GM23338 (cell line): Measurements from ENCODE around the gene TUBA4B.

Experiments
- CREB1 ChIP-seq: fragments of 250-450 bp; sonication (Bioruptor Pico); IDR thresholded peaks from 2 replicates; pipeline ENCODE4 v1.5.0; 2020; ENCODE audit warnings: low read depth, mild to moderate bottlenecking, moderate library complexity
- EZH2 ChIP-seq: fragments of 200-600 bp; sonication (generic); IDR thresholded peaks from one replicate; pipeline ENCODE4 v1.8.0; 2017; ENCODE audit warnings: antibody characterized with exemption, mild to moderate bottlenecking, low read depth; ENCODE audit not compliant: unreplicated experiment
- EZH2phosphoT487 ChIP-seq: fragments of 200-600 bp; sonication (generic); IDR thresholded peaks from one replicate; pipeline ENCODE4 v1.8.1; 2018; ENCODE audit warnings: antibody characterized with exemption; ENCODE audit not compliant: unreplicated experiment
- JUNB ChIP-seq: IDR thresholded peaks from one replicate; pipeline ENCODE4 v1.6.1; 2016; ENCODE audit warnings: antibody characterized with exemption; ENCODE audit not compliant: unreplicated experiment
- NANOG ChIP-seq: IDR thresholded peaks from 2 replicates; pipeline ENCODE4 v1.6.1; 2016; ENCODE audit warnings: antibody characterized with exemption, borderline replicate concordance
- POLR2AphosphoS5 ChIP-seq: IDR thresholded peaks from 2 replicates; pipeline ENCODE4 v1.6.1; 2016; ENCODE audit warnings: antibody characterized with exemption, low read depth
- STAT1 ChIP-seq: IDR thresholded peaks from one replicate; pipeline ENCODE4 v1.6.1; 2016; ENCODE audit warnings: antibody characterized with exemption; ENCODE audit not compliant: unreplicated experiment
- ZNF114 ChIP-seq: fragments of 250-450 bp; sonication (Bioruptor Pico); IDR thresholded peaks from 2 replicates; pipeline ENCODE4 v1.5.0; 2020; ENCODE audit warnings: mild to moderate bottlenecking, moderate library complexity
- TF ChIP-seq, protein P1 (sequence below), 2 experiments: fragments of 200-600 bp in 1 of 2; sonication (generic) in 1 of 2; conservative IDR thresholded peaks; 2 replicates each; pipeline versions ENCODE4 v1.5.1 to v1.6.1; 2016 to 2017; ENCODE audit warnings: antibody characterized with exemption in 2 of 2, low read depth in 2 of 2, mild to moderate bottlenecking in 2 of 2, moderate library complexity in 1 of 2
- TF ChIP-seq, protein P2 (sequence below): IDR thresholded peaks from one replicate; pipeline ENCODE4 v1.6.1; 2018; ENCODE audit warnings: antibody characterized with exemption; ENCODE audit not compliant: unreplicated experiment
- TF ChIP-seq, protein P3 (sequence below): IDR thresholded peaks from 2 replicates; pipeline ENCODE4 v1.6.1; 2016; ENCODE audit warnings: antibody characterized with exemption

DNA sequence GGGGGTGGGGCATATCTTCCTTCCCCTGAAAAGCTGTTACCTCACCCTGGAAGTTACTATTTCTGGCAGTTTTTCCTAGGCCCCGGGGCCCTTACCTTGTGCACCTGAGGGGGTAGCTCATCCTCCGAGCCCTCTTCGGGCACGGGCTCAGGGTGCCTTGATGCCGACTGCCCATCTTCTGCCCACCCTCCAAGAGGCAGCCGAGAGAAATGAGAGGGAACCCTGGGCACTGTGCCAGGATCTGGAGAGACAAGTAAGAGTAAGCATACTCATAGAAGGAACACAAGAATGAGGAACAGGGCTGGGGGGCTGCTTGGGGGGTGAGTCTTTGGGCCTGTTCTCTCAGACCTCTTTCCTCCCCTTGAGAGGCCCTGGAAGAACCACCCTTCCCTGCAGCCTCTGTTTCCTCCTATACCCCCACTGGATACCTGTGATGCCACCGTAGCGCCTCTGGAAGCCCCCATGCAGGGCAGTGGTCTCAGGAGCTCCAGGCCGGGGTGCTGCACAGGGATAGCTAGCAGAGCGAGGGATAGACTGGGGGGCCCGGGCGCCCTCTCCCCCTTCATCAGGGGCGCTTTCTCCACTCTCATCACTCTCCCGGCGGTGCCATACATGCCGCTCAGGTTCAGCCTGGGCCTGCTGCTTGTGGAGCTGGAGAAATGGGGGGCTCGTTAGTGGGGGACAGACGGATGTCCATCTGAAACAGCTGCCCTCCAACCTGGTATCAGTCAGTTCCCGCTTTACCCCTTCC is 32.2 kb upstream of the TUBA4B start:
- TF ChIP-seq EZH2, result no peak
- TF ChIP-seq, protein P1, sequence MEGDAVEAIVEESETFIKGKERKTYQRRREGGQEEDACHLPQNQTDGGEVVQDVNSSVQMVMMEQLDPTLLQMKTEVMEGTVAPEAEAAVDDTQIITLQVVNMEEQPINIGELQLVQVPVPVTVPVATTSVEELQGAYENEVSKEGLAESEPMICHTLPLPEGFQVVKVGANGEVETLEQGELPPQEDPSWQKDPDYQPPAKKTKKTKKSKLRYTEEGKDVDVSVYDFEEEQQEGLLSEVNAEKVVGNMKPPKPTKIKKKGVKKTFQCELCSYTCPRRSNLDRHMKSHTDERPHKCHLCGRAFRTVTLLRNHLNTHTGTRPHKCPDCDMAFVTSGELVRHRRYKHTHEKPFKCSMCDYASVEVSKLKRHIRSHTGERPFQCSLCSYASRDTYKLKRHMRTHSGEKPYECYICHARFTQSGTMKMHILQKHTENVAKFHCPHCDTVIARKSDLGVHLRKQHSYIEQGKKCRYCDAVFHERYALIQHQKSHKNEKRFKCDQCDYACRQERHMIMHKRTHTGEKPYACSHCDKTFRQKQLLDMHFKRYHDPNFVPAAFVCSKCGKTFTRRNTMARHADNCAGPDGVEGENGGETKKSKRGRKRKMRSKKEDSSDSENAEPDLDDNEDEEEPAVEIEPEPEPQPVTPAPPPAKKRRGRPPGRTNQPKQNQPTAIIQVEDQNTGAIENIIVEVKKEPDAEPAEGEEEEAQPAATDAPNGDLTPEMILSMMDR (conservative IDR thresholded peaks at IDR 0.05; ENCODE audit: low read depth in 2 of 2), result no peak
- no peak for TF ChIP-seq JUNB
- TF ChIP-seq, protein P2, sequence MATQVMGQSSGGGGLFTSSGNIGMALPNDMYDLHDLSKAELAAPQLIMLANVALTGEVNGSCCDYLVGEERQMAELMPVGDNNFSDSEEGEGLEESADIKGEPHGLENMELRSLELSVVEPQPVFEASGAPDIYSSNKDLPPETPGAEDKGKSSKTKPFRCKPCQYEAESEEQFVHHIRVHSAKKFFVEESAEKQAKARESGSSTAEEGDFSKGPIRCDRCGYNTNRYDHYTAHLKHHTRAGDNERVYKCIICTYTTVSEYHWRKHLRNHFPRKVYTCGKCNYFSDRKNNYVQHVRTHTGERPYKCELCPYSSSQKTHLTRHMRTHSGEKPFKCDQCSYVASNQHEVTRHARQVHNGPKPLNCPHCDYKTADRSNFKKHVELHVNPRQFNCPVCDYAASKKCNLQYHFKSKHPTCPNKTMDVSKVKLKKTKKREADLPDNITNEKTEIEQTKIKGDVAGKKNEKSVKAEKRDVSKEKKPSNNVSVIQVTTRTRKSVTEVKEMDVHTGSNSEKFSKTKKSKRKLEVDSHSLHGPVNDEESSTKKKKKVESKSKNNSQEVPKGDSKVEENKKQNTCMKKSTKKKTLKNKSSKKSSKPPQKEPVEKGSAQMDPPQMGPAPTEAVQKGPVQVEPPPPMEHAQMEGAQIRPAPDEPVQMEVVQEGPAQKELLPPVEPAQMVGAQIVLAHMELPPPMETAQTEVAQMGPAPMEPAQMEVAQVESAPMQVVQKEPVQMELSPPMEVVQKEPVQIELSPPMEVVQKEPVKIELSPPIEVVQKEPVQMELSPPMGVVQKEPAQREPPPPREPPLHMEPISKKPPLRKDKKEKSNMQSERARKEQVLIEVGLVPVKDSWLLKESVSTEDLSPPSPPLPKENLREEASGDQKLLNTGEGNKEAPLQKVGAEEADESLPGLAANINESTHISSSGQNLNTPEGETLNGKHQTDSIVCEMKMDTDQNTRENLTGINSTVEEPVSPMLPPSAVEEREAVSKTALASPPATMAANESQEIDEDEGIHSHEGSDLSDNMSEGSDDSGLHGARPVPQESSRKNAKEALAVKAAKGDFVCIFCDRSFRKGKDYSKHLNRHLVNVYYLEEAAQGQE, result no peak
- no peak for TF ChIP-seq EZH2phosphoT487
- TF ChIP-seq POLR2AphosphoS5, result no peak
- TF ChIP-seq CREB1, result no peak
- TF ChIP-seq, protein P3, sequence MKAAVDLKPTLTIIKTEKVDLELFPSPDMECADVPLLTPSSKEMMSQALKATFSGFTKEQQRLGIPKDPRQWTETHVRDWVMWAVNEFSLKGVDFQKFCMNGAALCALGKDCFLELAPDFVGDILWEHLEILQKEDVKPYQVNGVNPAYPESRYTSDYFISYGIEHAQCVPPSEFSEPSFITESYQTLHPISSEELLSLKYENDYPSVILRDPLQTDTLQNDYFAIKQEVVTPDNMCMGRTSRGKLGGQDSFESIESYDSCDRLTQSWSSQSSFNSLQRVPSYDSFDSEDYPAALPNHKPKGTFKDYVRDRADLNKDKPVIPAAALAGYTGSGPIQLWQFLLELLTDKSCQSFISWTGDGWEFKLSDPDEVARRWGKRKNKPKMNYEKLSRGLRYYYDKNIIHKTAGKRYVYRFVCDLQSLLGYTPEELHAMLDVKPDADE, result no peak
- no peak for TF ChIP-seq NANOG
- no peak for TF ChIP-seq STAT1
- TF ChIP-seq ZNF114, result no peak
